NCI-H748 (cell line): ENCODE measurements around the gene OSBPL2.

Experiments
- DNase-seq: peaks from one replicate; lab custom pipeline; 2025; ENCODE audit not compliant: unreplicated experiment; lab: John Stamatoyannopoulos, UW

The OSBPL2 gene

GRCh38 chr20:62205618-62206387 lies 32.5 kb upstream of the OSBPL2 start:
- no peak for DNase-seq

GRCh38 chr20:62206388-62206775 lies 31.9 kb upstream of the OSBPL2 start:
- no peak for DNase-seq

GRCh38 chr20:62208061-62208794 lies 30.1 kb upstream of the OSBPL2 start:
- DNase-seq: no peak

- DNase-seq: no peak
Measured at GRCh38 chr20:62208795-62209755, 29.2 kb upstream of the OSBPL2 start.

- no peak for DNase-seq
Measured at GRCh38 chr20:62209850-62210495, 28.3 kb upstream of the OSBPL2 start.

- DNase-seq: peak; percentile 91
Measured at GRCh38 chr20:62210496-62210855, 27.8 kb upstream of the OSBPL2 start.

GRCh38 chr20:62211216-62211615 lies 27.1 kb upstream of the OSBPL2 start:
- no peak for DNase-seq

- DNase-seq: no peak
Measured at GRCh38 chr20:62211769-62212288, 26.5 kb upstream of the OSBPL2 start.

GRCh38 chr20:62212299-62212698 lies 26.0 kb upstream of the OSBPL2 start:
- DNase-seq: no peak

GRCh38 chr20:62214067-62214466 lies 24.3 kb upstream of the OSBPL2 start:
- DNase-seq: peak; percentile 3

GRCh38 chr20:62215020-62215990 lies 23.0 kb upstream of the OSBPL2 start:
- peak; percentile 12 for DNase-seq

- no peak for DNase-seq
Measured at GRCh38 chr20:62215991-62216635, 22.2 kb upstream of the OSBPL2 start.

GRCh38 chr20:62216636-62217566 lies 21.4 kb upstream of the OSBPL2 start:
- DNase-seq: no peak

GRCh38 chr20:62217913-62218773 lies 20.2 kb upstream of the OSBPL2 start:
- no peak for DNase-seq

GRCh38 chr20:62219101-62219991 lies 19.0 kb upstream of the OSBPL2 start:
- DNase-seq: peak; percentile 77
